ENCODE results near the gene ELFN1.

The ELFN1 gene

GRCh38 chr7:1740214-1740613, 70.1 kb downstream of the ELFN1 start:
- no peak for DNase-seq (ENCODE audit: low read depth in 2 of 2, low spot score in 1 of 2)

DNA sequence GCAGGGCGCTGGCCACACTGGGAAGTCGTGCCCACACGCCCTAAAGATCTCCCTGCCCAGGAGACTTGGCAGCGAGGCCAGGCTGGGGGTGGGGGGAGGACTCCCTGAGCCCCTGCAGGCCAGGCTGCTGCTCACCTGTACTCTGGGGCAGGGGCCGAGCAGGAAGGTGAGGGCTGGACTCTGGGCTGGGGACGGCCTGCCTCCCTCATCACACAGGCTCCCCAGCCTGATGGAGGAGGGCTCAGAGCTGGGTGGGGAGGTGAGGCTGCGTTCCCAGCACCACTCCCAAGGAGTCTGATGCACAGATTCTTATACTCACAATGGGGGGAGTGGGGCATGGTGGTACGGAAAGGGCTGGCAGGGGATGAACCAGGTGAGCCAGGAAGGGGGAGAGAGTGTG, 71.2 kb downstream of the ELFN1 start:
- DNase-seq (ENCODE audit: low read depth in 2 of 2, low spot score in 1 of 2), result no peak

- no peak for DNase-seq (ENCODE audit: low read depth in 2 of 2, low spot score in 1 of 2)
These were observed 71.9 kb downstream of the ELFN1 start for GRCh38 chr7:1741751-1742554.

- DNase-seq (ENCODE audit: low read depth in 2 of 2, low spot score in 1 of 2), result no peak
These were observed 72.7 kb downstream of the ELFN1 start for GRCh38 chr7:1742555-1743303.

DNA sequence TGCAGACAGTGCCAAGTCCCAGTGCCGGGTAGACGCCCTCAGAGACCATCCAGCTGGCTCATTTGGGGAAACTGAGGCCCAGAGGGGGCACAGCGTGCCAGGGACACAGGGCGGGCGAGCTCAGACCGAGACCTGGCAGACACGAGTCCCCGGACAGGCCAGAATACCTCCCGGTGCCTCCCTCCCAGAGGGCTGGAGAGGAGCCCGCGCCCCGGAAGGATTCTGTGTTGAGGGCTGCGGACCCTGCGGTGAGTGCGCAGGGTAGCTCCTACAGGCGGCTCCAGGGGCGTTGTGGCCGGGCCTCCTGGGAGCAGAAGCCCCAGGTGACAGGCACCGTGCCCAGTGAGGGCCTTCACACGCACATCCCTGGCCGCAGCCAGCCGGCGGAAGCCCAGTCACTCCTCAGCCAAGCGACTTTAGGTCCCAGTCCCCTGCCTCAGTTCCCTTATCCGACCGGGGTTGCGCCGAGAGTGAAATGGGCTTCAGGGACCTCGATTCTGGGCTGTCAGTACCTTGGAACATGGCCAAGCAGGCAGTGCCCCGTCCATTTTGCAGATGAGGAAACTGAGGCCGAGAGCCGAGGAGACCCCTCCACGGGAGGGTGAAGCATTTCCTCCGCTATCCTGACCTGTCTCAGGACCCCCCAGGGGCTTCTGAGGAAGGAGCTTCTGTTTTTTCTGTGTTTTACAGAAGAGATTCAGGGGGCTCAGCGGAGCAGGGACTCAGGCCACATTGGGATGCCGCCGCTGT, 73.6 kb downstream of the ELFN1 start:
- DNase-seq (ENCODE audit: low read depth in 2 of 2, low spot score in 1 of 2), result no peak

DNA sequence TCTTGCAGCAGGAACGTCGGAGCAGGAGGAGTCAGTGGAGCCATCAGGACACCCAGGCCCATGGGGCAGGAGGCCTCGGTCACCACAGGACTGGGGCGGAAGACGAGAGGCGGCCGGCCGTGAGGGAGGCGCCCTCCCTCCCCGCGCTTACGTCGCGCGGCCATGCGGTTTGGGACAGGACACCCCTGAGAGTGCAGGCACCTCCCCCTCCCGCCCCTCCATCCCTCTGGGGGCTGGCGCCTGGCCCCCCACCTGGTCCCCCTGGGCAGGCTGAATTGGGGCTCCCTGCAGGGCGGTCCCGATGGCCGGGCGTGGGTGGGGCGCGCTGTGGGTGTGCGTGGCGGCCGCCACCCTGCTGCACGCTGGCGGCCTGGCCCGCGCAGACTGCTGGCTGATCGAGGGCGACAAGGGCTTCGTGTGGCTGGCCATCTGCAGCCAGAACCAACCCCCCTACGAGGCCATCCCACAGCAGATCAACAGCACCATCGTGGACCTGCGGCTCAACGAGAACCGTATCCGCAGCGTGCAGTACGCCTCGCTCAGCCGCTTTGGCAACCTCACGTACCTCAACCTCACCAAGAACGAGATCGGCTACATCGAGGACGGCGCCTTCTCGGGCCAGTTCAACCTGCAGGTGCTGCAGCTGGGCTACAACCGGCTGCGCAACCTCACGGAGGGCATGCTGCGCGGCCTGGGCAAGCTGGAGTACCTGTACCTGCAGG, 74.4 kb downstream of the ELFN1 start:
- no peak for DNase-seq (ENCODE audit: low read depth in 2 of 2, low spot score in 1 of 2)

DNA sequence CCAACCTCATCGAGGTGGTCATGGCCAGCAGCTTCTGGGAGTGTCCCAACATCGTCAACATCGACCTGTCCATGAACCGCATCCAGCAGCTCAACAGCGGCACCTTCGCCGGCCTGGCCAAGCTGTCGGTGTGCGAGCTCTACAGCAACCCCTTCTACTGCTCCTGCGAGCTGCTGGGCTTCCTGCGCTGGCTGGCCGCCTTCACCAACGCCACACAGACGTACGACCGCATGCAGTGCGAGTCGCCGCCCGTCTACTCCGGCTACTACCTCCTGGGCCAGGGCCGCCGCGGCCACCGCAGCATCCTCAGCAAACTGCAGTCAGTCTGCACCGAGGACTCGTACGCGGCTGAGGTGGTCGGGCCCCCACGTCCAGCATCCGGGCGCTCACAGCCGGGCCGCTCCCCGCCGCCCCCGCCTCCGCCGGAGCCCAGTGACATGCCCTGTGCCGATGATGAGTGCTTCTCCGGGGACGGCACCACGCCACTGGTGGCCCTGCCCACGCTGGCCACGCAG, 75.0 kb downstream of the ELFN1 start:
- no peak for DNase-seq (ENCODE audit: low read depth in 2 of 2, low spot score in 1 of 2)

- DNase-seq (ENCODE audit: low read depth in 2 of 2, low spot score in 1 of 2), result no peak
These were observed 75.8 kb downstream of the ELFN1 start for GRCh38 chr7:1745576-1746490.

- no peak for DNase-seq (ENCODE audit: low read depth in 2 of 2, low spot score in 1 of 2)
These were observed 76.5 kb downstream of the ELFN1 start for GRCh38 chr7:1746491-1746975.

GRCh38 chr7:1747004-1747801, 77.1 kb downstream of the ELFN1 start:
- no peak for DNase-seq (ENCODE audit: low read depth in 2 of 2, low spot score in 1 of 2)

- no peak for DNase-seq (ENCODE audit: low read depth in 2 of 2, low spot score in 1 of 2)
These were observed 78.2 kb downstream of the ELFN1 start for GRCh38 chr7:1748076-1748838.

DNA sequence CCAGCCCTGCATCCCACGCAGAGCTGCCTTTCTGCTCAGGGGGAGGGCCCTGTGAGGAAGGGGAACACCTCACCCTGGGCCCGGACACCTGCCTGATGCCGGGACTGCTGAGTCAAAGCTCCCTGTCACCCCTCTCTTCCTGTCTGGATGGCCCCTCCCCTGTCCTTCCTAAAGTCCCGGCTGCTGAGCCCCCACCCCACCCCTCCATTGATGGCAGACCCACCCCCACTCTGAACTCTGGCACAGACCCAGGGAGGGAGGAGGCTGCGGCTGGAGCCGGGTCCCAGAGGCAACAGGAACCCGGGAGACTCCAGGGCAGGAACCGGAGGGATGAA, 78.7 kb downstream of the ELFN1 start:
- DNase-seq (ENCODE audit: low read depth in 2 of 2, low spot score in 1 of 2), result no peak

- DNase-seq (ENCODE audit: low read depth in 2 of 2, low spot score in 1 of 2), result no peak
These were observed 79.3 kb downstream of the ELFN1 start for GRCh38 chr7:1749351-1749863.

DNA sequence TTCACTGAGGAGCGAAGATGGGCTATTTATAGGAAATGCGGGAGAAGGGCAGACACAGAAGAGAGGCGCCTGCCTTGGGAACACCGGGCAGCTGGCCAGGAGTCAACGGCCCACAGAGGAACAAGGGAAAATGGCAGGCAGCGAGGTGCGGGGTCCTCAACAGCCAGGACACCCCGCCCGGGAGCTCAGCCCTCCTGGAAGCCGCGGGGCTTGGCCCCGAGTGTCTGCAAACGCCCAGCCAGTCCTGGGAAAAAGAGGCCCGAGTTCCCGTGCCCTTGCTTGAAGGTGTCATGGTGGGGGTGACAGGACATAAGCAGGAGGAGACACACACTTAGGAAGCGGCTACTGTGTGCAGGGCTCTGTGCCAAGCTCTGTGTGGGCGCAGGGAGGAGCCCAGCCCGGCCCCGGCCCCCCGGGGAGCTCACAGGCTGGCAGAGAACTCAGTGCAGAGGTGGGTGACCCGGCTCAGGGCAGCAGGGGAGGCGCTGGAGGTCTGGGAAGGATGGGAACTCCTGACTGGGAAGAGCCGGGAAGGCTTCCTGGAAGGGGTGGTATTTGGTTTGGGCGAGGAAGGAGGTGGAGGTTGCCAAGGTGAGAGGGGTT, 79.9 kb downstream of the ELFN1 start:
- no peak for DNase-seq (ENCODE audit: low read depth in 2 of 2, low spot score in 1 of 2)

DNA sequence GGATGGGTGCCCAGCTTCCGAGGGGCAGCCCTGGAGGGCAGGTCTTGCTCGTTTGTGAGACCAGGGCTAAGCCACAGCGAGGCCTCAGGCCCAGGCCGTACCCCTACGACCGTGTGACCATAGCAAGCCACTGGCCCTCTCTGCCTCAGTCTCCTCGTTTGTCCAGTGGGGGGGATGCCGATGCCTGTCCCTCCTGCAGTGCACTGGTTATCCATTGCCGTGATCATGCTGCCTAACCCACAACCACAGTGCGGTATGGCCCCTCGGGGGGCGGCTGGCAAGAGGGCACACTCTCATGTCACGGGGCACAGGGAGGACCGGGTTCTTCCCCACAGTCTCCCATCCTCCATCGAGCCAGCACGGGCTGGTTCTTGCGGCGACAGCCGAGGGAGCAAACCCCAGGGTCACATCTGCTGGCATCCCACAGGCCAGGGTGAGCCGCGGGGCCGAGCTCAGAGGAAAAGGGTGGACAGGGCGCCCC, 80.5 kb downstream of the ELFN1 start:
- DNase-seq (ENCODE audit: low read depth in 2 of 2, low spot score in 1 of 2), result no peak

- no peak for DNase-seq (ENCODE audit: low read depth in 2 of 2, low spot score in 1 of 2)
These were observed 82.0 kb downstream of the ELFN1 start for GRCh38 chr7:1752111-1752510.

- no peak for DNase-seq (ENCODE audit: low read depth in 2 of 2, low spot score in 1 of 2)
These were observed 82.9 kb downstream of the ELFN1 start for GRCh38 chr7:1752771-1753563.
